ENCODE results near the gene RNF38. TPM values are rescaled to one million over a fixed set of nuclear protein-coding genes. Genes with fewer than 3 reads are reported as not detected.
"Not testable (repeated sequence)": the region's sequence is repeated elsewhere in the genome, so short reads cannot be mapped to it uniquely, and the experiment has no call there.

Gene RNF38
- total RNA-seq, 1 donor from 2014 or later = 22.8 TPM

DNA sequence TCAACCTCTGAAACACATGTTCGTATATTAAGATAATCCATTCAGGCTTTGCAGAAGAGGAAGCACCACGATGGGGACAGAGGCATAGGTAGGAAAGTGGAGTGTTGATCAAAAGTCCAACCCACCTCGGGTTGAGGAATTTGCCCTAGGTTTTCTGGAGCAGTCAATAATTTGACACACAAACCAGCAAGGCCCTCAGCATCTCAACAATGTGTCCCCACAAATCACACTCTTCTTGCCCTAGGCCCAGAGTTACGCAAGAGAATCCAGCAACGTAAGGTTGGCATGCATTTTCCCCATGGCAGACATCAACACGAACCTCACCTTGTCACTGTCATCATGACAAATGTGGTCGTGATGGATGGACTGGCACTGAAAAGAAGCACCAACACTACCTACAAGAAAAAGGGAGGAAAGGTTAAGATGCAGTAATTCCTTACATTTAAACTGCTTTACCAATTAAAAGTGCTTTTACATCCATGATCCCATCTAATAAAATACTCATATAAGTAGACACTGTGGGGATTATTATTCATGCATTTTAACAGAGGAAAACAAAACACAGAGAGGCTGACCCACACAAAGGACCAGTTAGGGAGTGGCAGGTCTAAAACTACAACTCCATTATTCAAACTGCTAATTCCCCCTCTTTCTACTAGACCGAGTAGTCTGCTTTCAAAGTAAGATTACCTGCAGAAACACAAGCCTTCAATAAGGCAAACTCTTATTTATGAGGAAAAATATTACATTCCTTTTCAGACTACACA lies 24.4 kb upstream of the RNF38 start:
- no peak for DNase-seq (ENCODE audit: extremely low spot score in 2 of 2)
- Histone ChIP-seq H3K36me3 (no peaks in the 10 kb centered on the region), H3K4me1 (peaks cover 8% of the 10 kb centered on the region), H3K27ac (no peak overlapping the region), H3K9me3 (no peaks in the 10 kb centered on the region), H3K4me3 (no peak overlapping the region), H3K27me3 (no peaks in the 10 kb centered on the region)
- TF ChIP-seq CTCF (IDR thresholded peaks at IDR 0.05) (no peak), POLR2AphosphoS5 (IDR thresholded peaks at IDR 0.05; ENCODE audit: insufficient read depth in 1 of 2, low read depth in 1 of 2) (no peak), POLR2A (IDR thresholded peaks at IDR 0.05) (no peak)
- intact Hi-C loops (cut with DNase I) = no loop called here

GRCh38 chr9:36423206-36423605 lies 23.1 kb upstream of the RNF38 start:
- Histone ChIP-seq H3K4me3 (no peak overlapping the region), H3K27ac (no peak overlapping the region), H3K4me1 (peaks cover 8% of the 10 kb centered on the region), H3K36me3 (no peaks in the 10 kb centered on the region), H3K9me3 (no peaks in the 10 kb centered on the region), H3K27me3 (no peaks in the 10 kb centered on the region)
- no peak for DNase-seq (ENCODE audit: extremely low spot score in 2 of 2)
- intact Hi-C loops (cut with DNase I) = no loop called here
- TF ChIP-seq POLR2AphosphoS5 (IDR thresholded peaks at IDR 0.05; ENCODE audit: insufficient read depth in 1 of 2, low read depth in 1 of 2) (no peak), POLR2A (IDR thresholded peaks at IDR 0.05) (no peak), CTCF (IDR thresholded peaks at IDR 0.05) (no peak)

DNA sequence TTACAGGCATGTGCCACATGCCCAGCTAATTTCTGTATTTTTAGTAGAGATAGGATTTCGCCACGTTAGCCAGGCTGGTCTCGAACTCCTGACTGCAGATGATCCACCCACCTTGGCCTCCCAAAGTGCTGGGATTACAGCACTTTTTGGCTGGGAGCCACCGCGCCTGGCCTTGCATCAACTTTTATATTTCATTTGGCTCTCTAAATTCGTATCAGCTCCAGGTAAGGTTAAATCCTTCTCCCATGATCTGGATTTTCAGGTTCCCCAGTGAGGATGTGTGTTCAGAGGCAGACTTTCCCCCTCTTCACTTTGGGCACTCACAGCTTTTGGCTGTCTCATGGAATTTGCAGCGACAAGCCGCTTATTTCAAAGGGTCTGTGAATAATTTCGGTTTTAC lies 16.8 kb upstream of the RNF38 start:
- no peak for DNase-seq (ENCODE audit: extremely low spot score in 2 of 2)
- intact Hi-C loops (cut with DNase I) = no loop called here
- Histone ChIP-seq H3K9me3 (no peaks in the 10 kb centered on the region), H3K27me3 (no peaks in the 10 kb centered on the region), H3K4me3 (no peak overlapping the region), H3K4me1 (peaks cover 8% of the 10 kb centered on the region), H3K36me3 (no peaks in the 10 kb centered on the region), H3K27ac (no peak overlapping the region)
- no peak for TF ChIP-seq POLR2AphosphoS5 (IDR thresholded peaks at IDR 0.05; ENCODE audit: insufficient read depth in 1 of 2, low read depth in 1 of 2)
- no peak for TF ChIP-seq POLR2A (IDR thresholded peaks at IDR 0.05)
- no peak for TF ChIP-seq CTCF (IDR thresholded peaks at IDR 0.05)

DNA sequence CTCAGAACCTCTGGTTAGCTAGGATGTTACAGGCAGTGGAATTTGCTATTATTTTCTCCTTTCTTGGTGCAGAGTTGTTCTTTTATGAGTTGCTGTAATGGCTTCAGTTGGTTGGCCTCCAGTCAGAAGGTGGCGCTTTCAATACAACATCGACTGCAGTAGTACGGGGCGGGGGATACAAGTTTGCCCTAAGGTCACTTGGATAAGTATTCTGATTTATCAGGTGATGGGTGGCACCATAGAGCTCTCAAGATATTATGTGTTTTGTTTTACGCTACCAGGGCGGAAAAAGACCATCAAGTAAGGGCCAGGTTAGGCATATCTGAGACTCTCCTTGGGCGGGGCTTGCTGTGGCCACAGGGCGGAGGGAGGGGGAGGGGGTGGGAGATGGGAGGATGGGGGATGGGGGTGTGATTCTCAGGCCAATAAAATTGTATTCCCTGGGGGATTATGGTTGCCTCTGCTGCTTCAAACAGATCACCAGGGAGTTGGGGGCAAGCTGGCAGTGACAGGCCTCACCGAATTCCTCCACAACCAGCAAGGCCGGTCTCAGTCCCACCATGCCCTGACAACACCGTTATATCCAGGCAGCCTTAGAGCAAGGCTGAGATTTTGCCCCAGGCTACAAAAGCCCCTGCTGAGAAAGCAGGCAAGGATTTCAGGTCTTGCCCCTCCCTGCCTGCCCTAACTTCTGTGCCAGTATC lies 15.9 kb upstream of the RNF38 start:
- Histone ChIP-seq H3K4me3 (no peak overlapping the region), H3K9me3 (no peaks in the 10 kb centered on the region), H3K36me3 (no peaks in the 10 kb centered on the region), H3K27me3 (no peaks in the 10 kb centered on the region), H3K4me1 (peaks cover 8% of the 10 kb centered on the region), H3K27ac (no peak overlapping the region)
- intact Hi-C loops (cut with DNase I) = no loop called here
- TF ChIP-seq POLR2A (IDR thresholded peaks at IDR 0.05) (no peak), CTCF (IDR thresholded peaks at IDR 0.05) (no peak), POLR2AphosphoS5 (IDR thresholded peaks at IDR 0.05; ENCODE audit: insufficient read depth in 1 of 2, low read depth in 1 of 2) (no peak)
- DNase-seq (ENCODE audit: extremely low spot score in 2 of 2) = no peak

DNA sequence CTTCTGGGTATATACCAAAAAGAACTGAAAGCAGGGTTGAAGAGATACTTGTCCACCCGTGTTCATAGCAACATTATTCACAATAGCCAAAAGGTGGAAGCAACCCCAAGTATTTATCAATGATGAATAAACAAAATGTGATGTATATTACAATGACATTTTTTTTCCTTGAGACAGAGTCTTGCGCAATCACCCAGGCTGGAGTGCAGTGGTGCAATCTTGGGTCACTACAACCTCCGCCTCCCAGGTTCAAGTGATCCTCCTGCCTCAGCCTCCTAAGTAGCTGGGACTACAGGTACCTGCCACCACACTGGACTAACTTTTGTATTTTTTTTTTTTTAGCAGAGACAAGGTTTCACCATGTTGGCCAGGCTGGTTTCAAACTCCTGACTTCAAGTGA lies 11.3 kb upstream of the RNF38 start:
- H3K36me3 ChIP-seq; H3K27ac ChIP-seq; H3K9me3 ChIP-seq; H3K4me3 ChIP-seq; H3K4me1 ChIP-seq; H3K27me3 ChIP-seq; intact Hi-C loops (cut with DNase I); DNase-seq (ENCODE audit: extremely low spot score in 2 of 2): not testable (repeated sequence)

DNA sequence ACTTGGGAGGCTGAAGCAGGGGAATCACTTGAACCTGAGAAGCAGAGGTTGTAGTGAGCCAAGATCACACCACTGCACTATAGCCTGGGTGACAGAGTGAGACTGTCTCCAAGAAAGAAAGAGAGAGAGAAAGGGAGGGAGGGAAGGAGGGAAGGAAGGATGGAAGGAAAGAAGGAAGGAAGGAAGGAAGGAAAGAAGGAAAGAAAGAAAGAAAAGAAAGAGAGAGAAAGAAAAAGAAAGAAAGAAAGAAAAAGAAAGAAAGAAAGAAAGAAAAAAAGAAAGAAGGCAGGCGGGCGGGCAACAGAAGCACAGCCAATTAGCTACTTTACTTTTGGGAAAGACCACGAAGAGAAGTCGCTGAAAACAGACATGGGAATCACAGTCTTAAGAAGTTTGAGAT lies 9.0 kb upstream of the RNF38 start:
- intact Hi-C loops (cut with DNase I) = loop anchor here (5.0 to 10.0 kb wide), 2 partner anchors 76 to 148 kb away; no protein-coding TSS in a partner anchor
- H3K9me3 ChIP-seq; H3K36me3 ChIP-seq; DNase-seq (ENCODE audit: extremely low spot score in 2 of 2); H3K27ac ChIP-seq; H3K27me3 ChIP-seq; H3K4me1 ChIP-seq; H3K4me3 ChIP-seq: not testable (repeated sequence)

All from vagina (tissue), 2 donors.